Measurements from ENCODE around the gene GIPC3.

GIPC3 gene

GRCh38 chr19:3591876-3592613 is 6.8 kb downstream of the GIPC3 start:
- Histone ChIP-seq H3K4me3 (ENCODE audit: low read depth in 1 of 2, low read length in 1 of 2) (no peak overlapping the region), H3K4me1 (ENCODE audit: control insufficient read depth in 1 of 2, insufficient read depth in 1 of 2, low read depth in 1 of 2, low read length in 1 of 2) (no peaks in the 10 kb centered on the region), H3K9me3 (no peaks in the 10 kb centered on the region), H3K27ac (no peak overlapping the region), H3K36me3 (no peaks in the 10 kb centered on the region), H3K27me3 (peaks cover 16% of the 10 kb centered on the region)
- TF ChIP-seq CTCF (IDR thresholded peaks at IDR 0.05): no peak

GRCh38 chr19:3593156-3593555 is 7.9 kb downstream of the GIPC3 start:
- Histone ChIP-seq H3K4me3 (ENCODE audit: low read depth in 1 of 2, low read length in 1 of 2) (no peak overlapping the region), H3K4me1 (ENCODE audit: control insufficient read depth in 1 of 2, insufficient read depth in 1 of 2, low read depth in 1 of 2, low read length in 1 of 2) (no peaks in the 10 kb centered on the region), H3K27me3 (peaks cover 12% of the 10 kb centered on the region), H3K27ac (no peak overlapping the region), H3K9me3 (no peaks in the 10 kb centered on the region), H3K36me3 (no peaks in the 10 kb centered on the region)
- no peak for TF ChIP-seq CTCF (IDR thresholded peaks at IDR 0.05)

GRCh38 chr19:3595521-3596061 is 10.3 kb downstream of the GIPC3 start:
- no peaks in the 10 kb centered on the region for H3K4me1 ChIP-seq (ENCODE audit: control insufficient read depth in 1 of 2, insufficient read depth in 1 of 2, low read depth in 1 of 2, low read length in 1 of 2)
- TF ChIP-seq CTCF (IDR thresholded peaks at IDR 0.05): no peak
- no peaks in the 10 kb centered on the region for H3K9me3 ChIP-seq
- H3K4me3 ChIP-seq (ENCODE audit: low read depth in 1 of 2, low read length in 1 of 2): no peak overlapping the region
- H3K27me3 ChIP-seq: peaks cover 12% of the 10 kb centered on the region
- H3K36me3 ChIP-seq: no peaks in the 10 kb centered on the region
- no peak overlapping the region for H3K27ac ChIP-seq

- Histone ChIP-seq H3K36me3 (no peaks in the 10 kb centered on the region), H3K4me3 (ENCODE audit: low read depth in 1 of 2, low read length in 1 of 2) (no peak overlapping the region), H3K4me1 (ENCODE audit: control insufficient read depth in 1 of 2, insufficient read depth in 1 of 2, low read depth in 1 of 2, low read length in 1 of 2) (no peaks in the 10 kb centered on the region), H3K27me3 (peaks cover 17% of the 10 kb centered on the region), H3K27ac (no peak overlapping the region), H3K9me3 (no peaks in the 10 kb centered on the region)
- no peak for TF ChIP-seq CTCF (IDR thresholded peaks at IDR 0.05)
These were observed 14.5 kb downstream of the GIPC3 start for GRCh38 chr19:3599776-3600187.

- no peak for TF ChIP-seq CTCF (IDR thresholded peaks at IDR 0.05)
- Histone ChIP-seq H3K36me3 (no peaks in the 10 kb centered on the region), H3K4me3 (ENCODE audit: low read depth in 1 of 2, low read length in 1 of 2) (no peak overlapping the region), H3K4me1 (ENCODE audit: control insufficient read depth in 1 of 2, insufficient read depth in 1 of 2, low read depth in 1 of 2, low read length in 1 of 2) (peaks cover 0 to 2% of the 10 kb centered on the region in 2 experiments), H3K27me3 (peaks cover 30% of the 10 kb centered on the region), H3K27ac (no peak overlapping the region), H3K9me3 (no peaks in the 10 kb centered on the region)
These were observed 15.7 kb downstream of the GIPC3 start for GRCh38 chr19:3601021-3601420.
